Neural cell (in vitro differentiated cells): Measurements from ENCODE around the gene ERBB2. TPM values are rescaled to one million over a fixed set of nuclear protein-coding genes. Genes with fewer than 3 reads are reported as not detected.

Experiments
- H2AFZ ChIP-seq: fragments of 200-600, 300-800 bp; sonication (generic), shearing (Covaris generic); 2 replicates; pipeline ENCODE4 v1.6.0; 2014; ENCODE audit warnings: low read depth, mild to moderate bottlenecking, antibody characterized with exemption, low read length, moderate library complexity
- H3F3A ChIP-seq: fragments of 200-600 bp; shearing (Covaris generic); 2 replicates; pipeline ENCODE4 v1.6.1; 2016; ENCODE audit warnings: mild to moderate bottlenecking, moderate library complexity, mixed read lengths, antibody characterized with exemption, low read length; ENCODE audit not compliant: insufficient read depth, poor library complexity, severe bottlenecking
- H3K27ac ChIP-seq: fragments of 200-600, 300-800 bp; sonication (generic), shearing (Covaris generic); 2 replicates; pipeline ENCODE4 v1.5.1; 2014; ENCODE audit warnings: mild to moderate bottlenecking, low read length, moderate library complexity
- H3K27me3 ChIP-seq: fragments of 300-800, 200-600 bp; sonication (generic), shearing (Covaris generic); 2 replicates; pipeline ENCODE4 v1.6.0; 2014; ENCODE audit warnings: mild to moderate bottlenecking, low read depth, low read length, moderate library complexity; ENCODE audit not compliant: insufficient read depth
- H3K36me3 ChIP-seq: fragments of 300-800, 200-600 bp; sonication (generic), shearing (Covaris generic); 2 replicates; pipeline ENCODE4 v1.5.1; 2014; ENCODE audit warnings: mild to moderate bottlenecking, antibody characterized with exemption, low read length, moderate library complexity; ENCODE audit not compliant: insufficient read depth
- H3K4me2 ChIP-seq: fragments of 300-800, 200-600 bp; sonication (generic), shearing (Covaris generic); 2 replicates; pipeline ENCODE4 v1.6.0; 2014; ENCODE audit warnings: mild to moderate bottlenecking, low read length
- H3K4me3 ChIP-seq: fragments of 300-800, 200-600 bp; sonication (generic), shearing (Covaris generic); 2 replicates; pipeline ENCODE4 v1.5.1; 2014; ENCODE audit warnings: mild to moderate bottlenecking, low read length, moderate library complexity
- H3K79me2 ChIP-seq: fragments of 200-600 bp; shearing (Covaris generic); replicated peaks from 2 replicates; pipeline ENCODE4 v1.6.0; 2014; ENCODE audit warnings: mild to moderate bottlenecking, low read length, moderate library complexity; ENCODE audit not compliant: insufficient read depth
- H3K9ac ChIP-seq: fragments of 300-800, 200-600 bp; sonication (generic), shearing (Covaris generic); 2 replicates; pipeline ENCODE4 v1.6.1; 2016; ENCODE audit warnings: mild to moderate bottlenecking, low read length, mixed read lengths
- H3K9me2 ChIP-seq: fragments of 200-600 bp; shearing (Covaris generic); 2 replicates; pipeline ENCODE4 v1.6.1; 2016; ENCODE audit warnings: mild to moderate bottlenecking, low read length, mixed read lengths; ENCODE audit not compliant: insufficient read depth
- H3K9me3 ChIP-seq: fragments of 200-600, 300-800 bp; sonication (generic), shearing (Covaris generic); 2 replicates; pipeline ENCODE4 v1.6.1; 2016; ENCODE audit warnings: mild to moderate bottlenecking, mixed run types, low read length, moderate library complexity, mixed read lengths
- H4K20me1 ChIP-seq: fragments of 200-600 bp; shearing (Covaris generic); 2 replicates; pipeline ENCODE4 v1.6.1; 2016; ENCODE audit warnings: mild to moderate bottlenecking, mixed run types; ENCODE audit not compliant: insufficient read depth
- CTCF ChIP-seq: fragments of 450-650 bp; IDR thresholded peaks from 2 replicates; pipeline ENCODE4 v1.5.1; 2014; ENCODE audit warnings: antibody characterized with exemption, mild to moderate bottlenecking, moderate library complexity; ENCODE audit not compliant: poor library complexity, severe bottlenecking
- EP300 ChIP-seq: fragments of 450-650 bp; conservative IDR thresholded peaks from 2 replicates; pipeline ENCODE4 v1.6.1; 2014; ENCODE audit warnings: antibody characterized with exemption, mild to moderate bottlenecking, moderate library complexity; ENCODE audit not compliant: poor library complexity, severe bottlenecking
- EZH2 ChIP-seq: fragments of 200-600, 300-800 bp; shearing (Covaris generic), sonication (generic); IDR thresholded peaks from 2 replicates; pipeline ENCODE4 v1.6.1; 2014; ENCODE audit warnings: antibody characterized with exemption, low read length, borderline replicate concordance, mild to moderate bottlenecking; ENCODE audit not compliant: insufficient read depth, poor library complexity, severe bottlenecking
- MXI1 ChIP-seq: fragments of 450-650 bp; conservative IDR thresholded peaks from 2 replicates; pipeline ENCODE4 v1.6.1; 2014; ENCODE audit warnings: antibody characterized with exemption, mild to moderate bottlenecking; ENCODE audit not compliant: poor library complexity, severe bottlenecking
- POLR2AphosphoS5 ChIP-seq: IDR thresholded peaks from 2 replicates; pipeline ENCODE4 v1.6.1; 2012
- RAD21 ChIP-seq: fragments of 450-650 bp; conservative IDR thresholded peaks from 2 replicates; pipeline ENCODE4 v1.6.1; 2014; ENCODE audit warnings: antibody characterized with exemption, mild to moderate bottlenecking, moderate library complexity
- REST ChIP-seq: IDR thresholded peaks from 2 replicates; pipeline ENCODE4 v1.6.1; 2012; ENCODE audit warnings: borderline replicate concordance
- SMC3 ChIP-seq: fragments of 450-650 bp; conservative IDR thresholded peaks from 2 replicates; pipeline ENCODE4 v1.6.1; 2014; ENCODE audit warnings: antibody characterized with exemption, mild to moderate bottlenecking, moderate library complexity; ENCODE audit not compliant: poor library complexity
- TAF1 ChIP-seq: IDR thresholded peaks from 2 replicates; pipeline ENCODE4 v1.6.1; 2012; ENCODE audit warnings: low read depth
- polyA plus RNA-seq: library from polyadenylated mRNA; depleted of rRNA; stranded (reverse); fragments of >200 nt; gene quantifications from 2 replicates; pipeline ENCODE4 v1.2.3, GENCODE V29; 2014

ERBB2 gene
- polyA plus RNA-seq, 1 donor from 2014 or later, result 16.0 TPM

- peaks cover 9% of the 10 kb centered on the region for H3K27me3 ChIP-seq
- TF ChIP-seq POLR2AphosphoS5 (no peak), RAD21 (no peak), CTCF (no peak)
These were observed 26.4 kb upstream of the ERBB2 start for GRCh38 chr17:39673335-39674081.

GRCh38 chr17:39674179-39674578 is 25.7 kb upstream of the ERBB2 start:
- Histone ChIP-seq H3K79me2 (no peaks in the 10 kb centered on the region), H3F3A (no peaks in the 10 kb centered on the region), H3K27ac (no peak overlapping the region), H3K27me3 (peaks cover 3% of the 10 kb centered on the region), H3K4me3 (no peak overlapping the region), H4K20me1 (no peaks in the 10 kb centered on the region), H2AFZ (no peak overlapping the region), H3K9me3 (no peaks in the 10 kb centered on the region), H3K9ac (no peak overlapping the region), H3K4me2 (no peak overlapping the region), H3K36me3 (no peaks in the 10 kb centered on the region), H3K9me2 (no peaks in the 10 kb centered on the region)
- TF ChIP-seq MXI1 (no peak), POLR2AphosphoS5 (no peak), CTCF (no peak), REST (no peak), SMC3 (no peak), TAF1 (no peak), RAD21 (no peak), EP300 (no peak), EZH2 (no peak)

More at GRCh38 chr17:39673335-39674081, 26.4 kb upstream of the ERBB2 start:
- Histone ChIP-seq H4K20me1 (no peaks in the 10 kb centered on the region), H3K4me3 (no peak overlapping the region), H3K36me3 (no peaks in the 10 kb centered on the region), H3F3A (no peaks in the 10 kb centered on the region), H3K9me3 (no peaks in the 10 kb centered on the region), H3K9me2 (no peaks in the 10 kb centered on the region), H3K4me2 (no peak overlapping the region), H3K27ac (no peak overlapping the region), H2AFZ (no peak overlapping the region), H3K9ac (no peak overlapping the region), H3K79me2 (no peaks in the 10 kb centered on the region)
